ENCODE data around the gene MLF1. TPM values are rescaled to one million over a fixed set of nuclear protein-coding genes. Genes with fewer than 3 reads are reported as not detected.

Gene MLF1
- total RNA-seq, 1 experiment from 2014 or later = 43.7 TPM

DNA sequence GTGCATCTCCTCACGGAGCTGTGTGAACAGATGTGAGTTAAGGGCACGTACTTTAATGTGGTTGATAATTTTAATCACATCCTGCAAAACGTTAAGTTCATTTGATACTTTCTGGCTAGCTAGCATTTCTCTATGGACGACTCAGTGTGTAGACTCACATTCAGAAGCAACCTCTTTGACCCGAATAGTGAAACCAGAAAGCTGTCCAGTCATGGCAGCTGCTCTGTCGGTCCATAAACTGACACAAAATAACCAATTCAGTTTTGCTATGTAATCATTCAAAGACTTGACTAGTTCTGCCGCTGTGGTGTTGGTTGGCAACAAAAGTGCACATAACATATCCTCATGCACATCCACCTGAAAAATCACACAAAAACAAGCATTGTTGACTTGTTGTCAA, 69.7 kb downstream of the MLF1 start:
- no peak overlapping the region for H3K4me2 ChIP-seq (ENCODE audit: low read length)
- no peak for TF ChIP-seq RAD21 (IDR thresholded peaks at IDR 0.05; ENCODE audit: low read depth)
- TF ChIP-seq, protein P1, sequence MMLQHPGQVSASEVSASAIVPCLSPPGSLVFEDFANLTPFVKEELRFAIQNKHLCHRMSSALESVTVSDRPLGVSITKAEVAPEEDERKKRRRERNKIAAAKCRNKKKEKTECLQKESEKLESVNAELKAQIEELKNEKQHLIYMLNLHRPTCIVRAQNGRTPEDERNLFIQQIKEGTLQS (IDR thresholded peaks at IDR 0.05) = no peak
- no peaks in the 10 kb centered on the region for H3K9me3 ChIP-seq (ENCODE audit: control insufficient read depth in 1 of 2, insufficient read depth in 1 of 2, low read depth in 1 of 2, low read length in 2 of 2)
- no peak overlapping the region for H3K9ac ChIP-seq (ENCODE audit: low read length)
- ChIA-PET RAD21 (ENCODE audit: low non-redundant PET in 1 of 2, low total read pairs in 2 of 2, uncharacterized antibody in 2 of 2, unreplicated experiment in 2 of 2) (no interaction called here), CTCF (no interaction called here), POLR2A (no interaction called here)
- peaks cover 4% of the 10 kb centered on the region in 2 experiments; a peak in 3 of 4 replicates for H3K4me1 ChIP-seq (ENCODE audit: control insufficient read depth in 1 of 2, insufficient read depth in 2 of 2, low read length in 2 of 2)
- H4K20me1 ChIP-seq (ENCODE audit: insufficient read depth) = no peaks in the 10 kb centered on the region
- H2AFZ ChIP-seq (ENCODE audit: low read depth, low read length, poor library complexity, severe bottlenecking) = no peak overlapping the region
- H3K79me2 ChIP-seq (ENCODE audit: insufficient read depth, low read length) = peaks cover 13% of the 10 kb centered on the region
- no peaks in the 10 kb centered on the region for H3K36me3 ChIP-seq (ENCODE audit: control insufficient read depth in 1 of 2, insufficient read depth in 2 of 2, low read length in 2 of 2)
- no peaks in the 10 kb centered on the region for H3K9me2 ChIP-seq (ENCODE audit: insufficient read depth)
- no TSS peak for BruUV-seq (replicated peaks)
- H3K27me3 ChIP-seq (ENCODE audit: insufficient read depth, low read length) = no peaks in the 10 kb centered on the region
- ATAC-seq (no peak), DNase-seq (ENCODE audit: low read depth, low spot score) (no peak)
- H3K27ac ChIP-seq (ENCODE audit: low read depth, low read length) = no peak overlapping the region
- intact Hi-C loops (cut with micrococcal nuclease) = loop anchor here (10.0 kb wide), 2 partner anchors 614 to 1026 kb away; no protein-coding TSS in a partner anchor
- H3K4me3 ChIP-seq (replicated peaks in 1 of 2; ENCODE audit: low read depth in 1 of 2, low read length in 2 of 2) = no peak overlapping the region

DNA sequence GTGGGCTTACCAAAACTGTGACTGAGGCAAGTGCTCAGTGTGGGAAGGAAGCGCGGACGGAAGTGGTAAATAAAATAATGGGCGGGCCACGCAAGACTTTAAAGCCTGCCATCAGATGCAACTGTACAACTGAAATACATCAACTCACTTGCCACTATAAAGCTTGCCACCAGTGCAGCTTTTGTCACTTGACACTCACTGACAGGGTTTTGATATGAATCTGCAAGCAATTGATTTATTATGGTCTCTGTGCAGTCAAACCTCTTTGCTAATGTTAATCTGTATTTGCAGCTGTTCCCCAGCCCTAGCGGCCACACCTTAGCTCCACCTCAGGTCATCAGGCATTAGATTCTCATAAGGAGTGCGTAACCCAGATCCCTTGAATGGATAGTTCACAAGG, 71.0 kb downstream of the MLF1 start:
- Histone ChIP-seq H4K20me1 (ENCODE audit: insufficient read depth) (no peaks in the 10 kb centered on the region), H3K36me3 (ENCODE audit: control insufficient read depth in 1 of 2, insufficient read depth in 2 of 2, low read length in 2 of 2) (peaks cover 3 to 6% of the 10 kb centered on the region in 2 experiments; a peak in 2 of 4 replicates), H3K4me2 (ENCODE audit: low read length) (no peak overlapping the region), H3K9ac (ENCODE audit: low read length) (no peak overlapping the region), H3K79me2 (ENCODE audit: insufficient read depth, low read length) (peaks cover 27% of the 10 kb centered on the region), H3K4me3 (replicated peaks in 1 of 2; ENCODE audit: low read depth in 1 of 2, low read length in 2 of 2) (no peak overlapping the region), H3K9me2 (ENCODE audit: insufficient read depth) (no peaks in the 10 kb centered on the region), H3K27ac (ENCODE audit: low read depth, low read length) (no peak overlapping the region), H3K9me3 (ENCODE audit: control insufficient read depth in 1 of 2, insufficient read depth in 1 of 2, low read depth in 1 of 2, low read length in 2 of 2) (no peaks in the 10 kb centered on the region), H3K4me1 (ENCODE audit: control insufficient read depth in 1 of 2, insufficient read depth in 2 of 2, low read length in 2 of 2) (peaks cover 7 to 13% of the 10 kb centered on the region in 2 experiments; a peak in 3 of 4 replicates), H3K27me3 (ENCODE audit: insufficient read depth, low read length) (no peaks in the 10 kb centered on the region), H2AFZ (ENCODE audit: low read depth, low read length, poor library complexity, severe bottlenecking) (no peak overlapping the region)
- intact Hi-C loops (cut with micrococcal nuclease) = loop anchor here (10.0 kb wide), 2 partner anchors 613 to 1027 kb away; no protein-coding TSS in a partner anchor
- no peak for ATAC-seq
- BruUV-seq (replicated peaks) = no TSS peak
- ChIA-PET CTCF (no interaction called here), RAD21 (ENCODE audit: low non-redundant PET in 1 of 2, low total read pairs in 2 of 2, uncharacterized antibody in 2 of 2, unreplicated experiment in 2 of 2) (no interaction called here), POLR2A (interaction anchor here (0.8 kb wide), 1 partner anchor 71 kb away, joined by 3 read pairs; the partner anchor contains the start of gene MLF1)
- DNase-seq (ENCODE audit: low read depth, low spot score) = no peak
- no peak for TF ChIP-seq EZH2 (IDR thresholded peaks at IDR 0.05)

Measured in HCT116 (cell line).